OCI-LY7 (cell line): ENCODE measurements around the gene ELP4.

ENCODE experiments used
- EZH2phosphoT487 ChIP-seq: fragments of 200-600 bp; sonication (generic); IDR thresholded peaks from 2 replicates; pipeline ENCODE4 v1.6.1; 2018; ENCODE audit warnings: low read depth, borderline replicate concordance, mild to moderate bottlenecking, mixed run types, antibody characterized with exemption, low read length, moderate library complexity, mixed read lengths
- TF ChIP-seq, protein P1 (sequence below): fragments of 200-600 bp; sonication (generic); conservative IDR thresholded peaks from 2 replicates; pipeline ENCODE4 v1.5.1; 2014; ENCODE audit warnings: mild to moderate bottlenecking, antibody characterized with exemption, low read length, moderate library complexity, mixed read lengths

DNA sequence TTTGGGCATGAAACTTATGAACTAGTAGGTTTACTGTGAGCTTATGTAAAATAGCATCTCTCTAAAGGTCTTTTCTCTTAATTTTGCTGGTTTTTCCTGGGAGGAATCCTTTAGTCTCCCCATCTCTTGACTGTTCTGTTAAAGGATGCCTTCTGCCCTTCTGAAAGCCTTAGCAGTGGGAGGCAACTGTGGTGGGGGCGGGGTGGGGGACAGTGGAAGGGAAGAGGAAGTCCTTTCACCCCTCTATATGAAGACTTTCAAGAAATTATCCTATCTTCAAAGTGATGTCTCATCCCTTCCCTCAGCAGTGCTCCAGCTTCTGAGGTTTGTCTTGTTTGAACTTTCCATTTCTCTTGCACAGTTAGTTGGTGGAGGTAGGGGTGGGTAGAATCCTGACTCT, 73.1 kb downstream of the ELP4 start:
- TF ChIP-seq, protein P1, sequence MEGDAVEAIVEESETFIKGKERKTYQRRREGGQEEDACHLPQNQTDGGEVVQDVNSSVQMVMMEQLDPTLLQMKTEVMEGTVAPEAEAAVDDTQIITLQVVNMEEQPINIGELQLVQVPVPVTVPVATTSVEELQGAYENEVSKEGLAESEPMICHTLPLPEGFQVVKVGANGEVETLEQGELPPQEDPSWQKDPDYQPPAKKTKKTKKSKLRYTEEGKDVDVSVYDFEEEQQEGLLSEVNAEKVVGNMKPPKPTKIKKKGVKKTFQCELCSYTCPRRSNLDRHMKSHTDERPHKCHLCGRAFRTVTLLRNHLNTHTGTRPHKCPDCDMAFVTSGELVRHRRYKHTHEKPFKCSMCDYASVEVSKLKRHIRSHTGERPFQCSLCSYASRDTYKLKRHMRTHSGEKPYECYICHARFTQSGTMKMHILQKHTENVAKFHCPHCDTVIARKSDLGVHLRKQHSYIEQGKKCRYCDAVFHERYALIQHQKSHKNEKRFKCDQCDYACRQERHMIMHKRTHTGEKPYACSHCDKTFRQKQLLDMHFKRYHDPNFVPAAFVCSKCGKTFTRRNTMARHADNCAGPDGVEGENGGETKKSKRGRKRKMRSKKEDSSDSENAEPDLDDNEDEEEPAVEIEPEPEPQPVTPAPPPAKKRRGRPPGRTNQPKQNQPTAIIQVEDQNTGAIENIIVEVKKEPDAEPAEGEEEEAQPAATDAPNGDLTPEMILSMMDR = no peak
- no peak for TF ChIP-seq EZH2phosphoT487
